Measurements from ENCODE around the gene CCDC47.

The CCDC47 gene, protein sequence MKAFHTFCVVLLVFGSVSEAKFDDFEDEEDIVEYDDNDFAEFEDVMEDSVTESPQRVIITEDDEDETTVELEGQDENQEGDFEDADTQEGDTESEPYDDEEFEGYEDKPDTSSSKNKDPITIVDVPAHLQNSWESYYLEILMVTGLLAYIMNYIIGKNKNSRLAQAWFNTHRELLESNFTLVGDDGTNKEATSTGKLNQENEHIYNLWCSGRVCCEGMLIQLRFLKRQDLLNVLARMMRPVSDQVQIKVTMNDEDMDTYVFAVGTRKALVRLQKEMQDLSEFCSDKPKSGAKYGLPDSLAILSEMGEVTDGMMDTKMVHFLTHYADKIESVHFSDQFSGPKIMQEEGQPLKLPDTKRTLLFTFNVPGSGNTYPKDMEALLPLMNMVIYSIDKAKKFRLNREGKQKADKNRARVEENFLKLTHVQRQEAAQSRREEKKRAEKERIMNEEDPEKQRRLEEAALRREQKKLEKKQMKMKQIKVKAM

GRCh38 chr17:63773272-63774140 lies at the start of gene CCDC47:
TSS of gene CCDC47 (minus strand) at chr17:63773597. CDS start at chr17:63766175, 7,422 bp downstream.
- H3K27ac Mint-ChIP-seq, result peak within 1 kb of the TSS; percentile 99 to 100 (median 100)
- no peaks in the 10 kb centered on the region for H3K27me3 Mint-ChIP-seq (ENCODE audit: low read depth)
- H3K4me1 Mint-ChIP-seq, result peaks cover 40% of the 10 kb centered on the region
- H3K9me3 Mint-ChIP-seq, result no peaks in the 10 kb centered on the region
- H3K4me3 Mint-ChIP-seq, result peak within 1 kb of the TSS; percentile 98 to 100 (median 98)
- H3K36me3 Mint-ChIP-seq (ENCODE audit: low read depth), result peaks cover 22% of the 10 kb centered on the region
- TF ChIP-seq CTCF (IDR thresholded peaks at IDR 0.05; ENCODE audit: unreplicated experiment in 3 of 3), result no peak

DNA sequence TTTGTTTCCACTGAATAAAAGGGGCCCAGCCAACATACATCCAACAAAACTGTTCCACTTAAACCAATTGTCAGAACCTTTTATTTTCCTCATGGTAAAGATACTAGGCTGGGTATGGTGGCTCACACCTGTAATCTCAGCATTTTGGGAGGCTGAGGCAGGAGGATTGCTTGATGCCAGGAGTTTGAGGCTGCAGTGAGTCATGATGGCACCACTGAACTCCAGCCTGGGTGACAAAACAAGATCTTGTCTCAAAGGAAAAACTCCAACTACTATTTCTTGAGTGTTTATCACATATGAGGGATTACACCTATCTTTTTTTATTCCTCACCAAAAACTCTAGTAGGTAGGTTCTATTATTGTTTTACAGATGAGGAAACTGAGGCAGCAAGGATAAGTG lies 49.1 kb upstream of the CCDC47 start:
- Mint-ChIP-seq H3K4me3 (peak overlapping the region in 1 of 3 experiments; percentile 17), H3K4me1 (peaks cover 24% of the 10 kb centered on the region), H3K36me3 (ENCODE audit: low read depth) (peaks cover 89% of the 10 kb centered on the region), H3K9me3 (no peaks in the 10 kb centered on the region), H3K27me3 (ENCODE audit: low read depth) (no peaks in the 10 kb centered on the region), H3K27ac (no peak overlapping the region)
- TF ChIP-seq CTCF (IDR thresholded peaks at IDR 0.05; ENCODE audit: unreplicated experiment in 3 of 3), result no peak

DNA sequence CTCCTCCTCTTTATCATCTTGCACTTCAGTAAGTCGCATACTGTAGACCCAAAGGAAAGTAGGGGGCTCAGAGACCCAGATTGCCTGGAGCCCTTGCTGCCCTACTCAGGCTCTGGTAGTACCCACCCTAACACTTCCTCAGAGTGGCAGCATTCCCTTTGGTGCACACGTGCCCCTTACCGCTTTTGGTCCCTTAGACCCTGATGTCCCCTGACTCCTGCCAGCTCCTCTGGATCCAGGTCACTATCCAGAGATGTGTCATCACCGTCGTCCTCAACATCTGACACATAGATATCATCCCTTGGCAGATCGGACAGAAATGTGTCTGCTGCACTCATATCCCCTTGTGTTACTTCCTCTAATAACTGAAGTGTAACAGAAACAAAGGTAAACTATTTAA lies 48.4 kb upstream of the CCDC47 start:
- Mint-ChIP-seq H3K4me1 (peaks cover 16% of the 10 kb centered on the region), H3K4me3 (no peak overlapping the region), H3K36me3 (ENCODE audit: low read depth) (peaks cover 91% of the 10 kb centered on the region), H3K9me3 (no peaks in the 10 kb centered on the region), H3K27ac (peak overlapping the region in 1 of 3 experiments; percentile 40), H3K27me3 (ENCODE audit: low read depth) (no peaks in the 10 kb centered on the region)
- TF ChIP-seq CTCF (IDR thresholded peaks at IDR 0.05; ENCODE audit: unreplicated experiment in 3 of 3), result no peak

DNA sequence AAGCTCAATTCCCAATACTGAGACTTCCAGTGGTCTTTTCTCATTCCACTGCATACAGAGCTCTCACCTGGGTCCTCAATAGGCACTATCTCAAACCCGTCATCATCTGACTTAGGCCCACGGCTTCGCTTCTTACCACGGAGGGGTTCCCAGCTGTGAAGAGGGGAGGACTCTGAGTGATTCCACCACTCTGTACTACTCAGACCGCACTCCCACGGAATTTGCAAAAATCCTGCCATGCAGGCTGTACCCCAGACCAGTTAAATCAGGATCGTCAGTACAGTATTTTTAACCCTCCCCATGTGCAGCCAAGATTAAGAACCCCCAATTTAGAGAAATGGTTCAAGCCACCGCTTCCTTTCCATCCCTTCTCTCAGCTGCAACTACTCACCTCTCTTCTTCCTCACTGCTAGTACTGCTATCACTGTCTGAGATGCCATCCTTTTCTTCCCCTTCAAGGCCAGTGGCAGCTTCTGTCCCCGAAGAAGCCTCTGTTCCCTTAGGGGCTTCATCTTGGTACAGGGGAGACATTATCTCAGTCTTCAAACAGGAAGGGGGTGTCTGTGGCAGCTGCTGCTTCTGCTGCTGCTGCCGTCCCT lies 47.7 kb upstream of the CCDC47 start:
- Mint-ChIP-seq H3K4me3 (no peak overlapping the region), H3K9me3 (no peaks in the 10 kb centered on the region), H3K36me3 (ENCODE audit: low read depth) (peaks cover 89% of the 10 kb centered on the region), H3K4me1 (peaks cover 9% of the 10 kb centered on the region), H3K27ac (peak overlapping the region in 2 of 3 experiments; percentile 8 to 36), H3K27me3 (ENCODE audit: low read depth) (no peaks in the 10 kb centered on the region)
- no peak for TF ChIP-seq CTCF (IDR thresholded peaks at IDR 0.05; ENCODE audit: unreplicated experiment in 3 of 3)

- Mint-ChIP-seq H3K4me3 (no peak overlapping the region), H3K36me3 (ENCODE audit: low read depth) (peaks cover 92% of the 10 kb centered on the region), H3K27me3 (ENCODE audit: low read depth) (no peaks in the 10 kb centered on the region), H3K4me1 (peaks cover 6% of the 10 kb centered on the region), H3K9me3 (no peaks in the 10 kb centered on the region), H3K27ac (peak overlapping the region in 2 of 3 experiments; percentile 45 to 74)
- TF ChIP-seq CTCF (IDR thresholded peaks at IDR 0.05; ENCODE audit: unreplicated experiment in 3 of 3), result no peak
These were observed 46.5 kb upstream of the CCDC47 start for GRCh38 chr17:63819585-63820537.
